AG08396 (cell line): ENCODE measurements around the gene LRMDA.
"Not testable (repeated sequence)": the region's sequence is repeated elsewhere in the genome, so short reads cannot be mapped to it uniquely, and the experiment has no call there.

ENCODE experiments used
- DNase-seq: peaks from one replicate; pipeline ENCODE4 v3.0.0; 2012; ENCODE audit warnings: low spot score, mixed read lengths

Gene LRMDA

GRCh38 chr10:75508239-75508813 is 76.9 kb downstream of the LRMDA start:
- peak; percentile 23 for DNase-seq

GRCh38 chr10:75508814-75509306 is 77.4 kb downstream of the LRMDA start:
- no peak for DNase-seq

GRCh38 chr10:75509706-75510105 is 78.3 kb downstream of the LRMDA start:
- no peak for DNase-seq

GRCh38 chr10:75511011-75511410 is 79.6 kb downstream of the LRMDA start:
- no peak for DNase-seq

- DNase-seq: no peak
These were observed 80.9 kb downstream of the LRMDA start for GRCh38 chr10:75512203-75512933.

GRCh38 chr10:75513292-75513885 is 82.0 kb downstream of the LRMDA start:
- DNase-seq: no peak

DNA sequence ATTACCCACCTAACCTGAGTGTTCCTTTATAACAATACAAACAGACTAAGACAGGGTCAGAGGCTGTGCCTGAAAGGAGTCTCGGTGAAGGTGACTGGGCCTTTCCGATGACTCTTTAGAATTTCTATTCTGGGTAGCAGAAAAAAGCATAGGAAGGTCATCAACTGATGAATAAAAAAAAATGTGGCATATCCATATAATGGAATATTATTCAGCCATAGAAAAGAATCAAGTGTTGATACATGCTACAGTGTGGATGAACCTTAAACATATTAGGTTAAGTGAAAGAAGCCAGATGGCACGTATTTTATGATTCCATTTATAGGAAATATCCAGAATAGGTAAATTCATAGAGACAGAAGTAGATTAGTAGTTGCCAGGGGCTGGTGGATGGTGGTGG is 83.4 kb downstream of the LRMDA start:
- DNase-seq: no peak

- DNase-seq: not testable (repeated sequence)
These were observed 84.7 kb downstream of the LRMDA start for GRCh38 chr10:75516154-75516553.

GRCh38 chr10:75519213-75519612 is 87.8 kb downstream of the LRMDA start:
- not testable (repeated sequence) for DNase-seq

DNA sequence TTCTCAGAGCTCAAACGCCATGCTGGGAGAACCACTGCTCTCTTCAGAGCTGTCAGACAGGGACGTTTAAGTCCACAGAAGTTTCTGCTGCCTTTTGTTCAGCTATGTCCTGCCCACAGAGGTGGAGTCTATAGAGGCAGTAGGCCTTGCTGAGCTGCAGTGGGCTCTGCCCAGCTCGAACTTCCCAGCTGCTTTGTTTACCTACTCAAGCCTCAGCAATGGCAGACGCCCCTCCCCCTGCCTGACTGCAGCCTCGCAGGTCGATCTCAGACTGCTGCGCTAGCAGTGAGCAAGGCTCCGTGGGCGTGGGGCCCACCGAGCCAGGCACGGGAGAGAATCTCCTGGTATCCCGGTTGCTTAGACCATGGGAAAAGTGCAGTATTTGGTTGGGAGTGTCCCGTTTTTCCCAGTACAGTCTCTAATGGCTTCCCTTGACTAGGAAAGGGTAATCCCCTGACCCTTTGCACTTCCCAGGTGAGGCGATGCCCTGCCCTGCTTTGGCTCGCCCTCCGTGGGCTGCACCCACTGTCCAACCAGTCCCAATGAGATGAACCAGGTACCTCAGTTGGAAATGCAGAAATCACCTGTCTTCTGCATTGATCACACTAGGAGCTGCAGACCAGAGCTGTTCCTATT is 89.9 kb downstream of the LRMDA start:
- not testable (repeated sequence) for DNase-seq

DNA sequence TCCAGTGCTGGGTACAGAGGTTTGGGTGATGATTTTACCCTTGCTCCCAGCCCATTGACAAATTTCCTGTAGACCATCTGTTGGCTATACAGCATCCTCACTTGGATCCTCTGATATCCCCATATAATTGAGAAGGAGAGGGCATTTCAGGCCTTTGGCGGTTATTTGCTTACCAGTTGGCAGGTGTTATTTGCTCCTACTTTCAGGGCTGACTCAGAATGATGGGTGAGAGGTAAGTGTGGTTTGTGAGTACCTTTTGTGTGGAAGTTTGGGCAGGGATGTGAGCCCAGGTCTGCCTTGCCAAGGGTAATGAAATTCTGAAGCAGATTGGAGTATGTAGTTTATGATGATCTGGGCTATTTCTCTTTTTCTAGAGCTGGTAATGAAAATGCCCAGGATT is 93.6 kb downstream of the LRMDA start:
- no peak for DNase-seq

- DNase-seq: no peak
These were observed 94.2 kb downstream of the LRMDA start for GRCh38 chr10:75525646-75526045.

GRCh38 chr10:75527542-75527941 is 96.1 kb downstream of the LRMDA start:
- no peak for DNase-seq

GRCh38 chr10:75528392-75528791 is 97.0 kb downstream of the LRMDA start:
- DNase-seq: no peak

- no peak for DNase-seq
These were observed 98.9 kb downstream of the LRMDA start for GRCh38 chr10:75530299-75530698.

GRCh38 chr10:75531571-75532031 is 100.2 kb downstream of the LRMDA start:
- no peak for DNase-seq

DNA sequence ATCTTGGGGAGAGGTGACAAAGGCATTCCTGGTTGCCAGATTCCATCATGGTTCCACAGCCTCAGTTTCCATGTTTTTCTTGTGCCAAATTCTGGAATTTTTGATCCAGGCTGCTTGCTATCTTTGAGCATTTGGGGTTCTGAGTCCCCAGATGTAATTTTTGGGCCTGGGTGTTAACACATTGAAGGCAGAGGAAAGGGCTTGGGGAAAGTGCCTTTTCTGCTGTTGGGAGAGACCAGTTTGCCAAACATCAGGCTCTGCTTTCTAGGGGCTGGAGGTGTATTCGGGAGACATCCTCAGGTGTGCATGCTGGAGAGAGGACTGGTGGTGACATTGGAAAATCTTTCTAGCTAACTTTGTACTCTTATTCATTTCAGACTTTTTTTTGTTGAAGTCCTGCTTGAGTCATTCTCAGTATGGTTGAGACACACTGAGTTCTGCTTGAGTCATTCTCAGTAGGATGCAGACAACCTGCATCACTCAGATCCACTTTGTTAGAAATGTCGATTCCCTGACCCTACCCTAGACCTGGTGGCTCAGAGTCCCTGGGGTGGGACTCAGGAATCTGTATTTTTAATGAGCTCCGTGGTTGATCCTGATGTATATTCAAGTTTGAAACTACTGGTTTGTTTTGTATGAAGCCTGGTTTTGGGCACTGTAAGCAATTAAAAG is 101.0 kb downstream of the LRMDA start:
- DNase-seq: peak; percentile 15

DNA sequence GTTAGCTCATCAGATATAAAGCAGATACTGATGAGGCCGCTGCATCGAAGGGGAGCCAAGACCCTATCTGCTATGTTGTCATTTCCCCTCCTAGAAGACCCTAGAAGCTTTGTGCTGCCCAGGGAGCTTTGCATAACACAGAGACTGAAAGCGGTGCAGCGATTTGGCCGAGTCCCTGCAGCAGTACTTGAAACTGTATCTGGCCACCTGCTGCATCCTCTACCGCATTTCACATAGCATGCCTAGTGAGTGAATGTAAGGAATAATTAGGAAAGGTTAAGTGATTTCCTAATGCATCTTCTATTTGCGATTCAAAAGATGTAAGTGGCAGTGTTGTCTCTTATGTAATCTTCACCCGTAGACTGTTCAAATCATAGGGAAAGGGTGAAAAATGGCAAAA is 106.7 kb downstream of the LRMDA start:
- DNase-seq: no peak

- DNase-seq: no peak
These were observed 107.3 kb downstream of the LRMDA start for GRCh38 chr10:75538765-75539164.

DNA sequence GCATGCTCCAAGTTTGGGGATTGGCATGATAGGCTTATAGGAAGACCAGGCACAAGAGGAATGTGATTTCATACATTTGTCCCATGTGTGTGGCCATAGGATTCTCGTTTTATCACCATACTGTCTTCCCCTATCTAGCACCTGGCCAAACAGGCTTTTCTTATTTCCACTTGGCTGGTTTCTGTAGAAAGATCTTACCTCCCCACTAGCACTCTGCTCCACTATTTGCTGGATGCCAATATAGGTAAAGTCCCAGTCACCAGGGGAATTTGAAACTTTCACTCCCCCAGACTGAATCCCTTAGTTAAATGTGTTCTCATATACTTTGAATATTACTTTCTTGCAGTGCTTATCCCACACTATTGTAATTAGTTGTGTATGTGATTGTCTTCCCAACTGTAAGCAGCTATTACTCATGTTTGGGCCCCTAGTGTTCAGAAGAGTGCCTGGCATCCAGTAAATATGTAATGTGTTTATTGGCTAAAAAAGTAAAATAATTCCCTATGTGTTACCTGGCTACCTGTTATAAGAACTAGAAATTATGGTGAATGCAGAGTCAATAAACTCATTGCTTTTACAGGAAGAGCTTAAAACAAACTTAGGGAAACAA is 109.0 kb downstream of the LRMDA start:
- no peak for DNase-seq

DNA sequence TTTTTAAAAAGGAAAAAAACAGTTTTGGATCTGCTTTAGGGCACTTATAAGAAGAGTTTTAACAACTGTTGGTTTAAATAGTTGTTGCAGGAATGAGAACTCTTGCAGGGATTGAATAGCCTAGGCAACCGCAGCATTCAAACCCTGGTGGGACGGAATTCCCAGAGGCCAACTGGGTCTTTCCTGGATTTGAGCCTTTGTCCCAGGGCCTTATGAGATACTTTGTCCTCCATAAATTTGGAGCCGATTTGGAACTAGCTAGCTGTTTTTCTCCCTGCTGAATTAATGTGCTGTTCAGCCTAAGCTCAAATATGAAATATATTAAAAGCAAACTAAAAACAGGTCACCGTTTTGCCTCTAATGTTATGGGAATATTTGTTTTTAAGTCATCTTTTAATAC is 109.6 kb downstream of the LRMDA start:
- DNase-seq: no peak

DNA sequence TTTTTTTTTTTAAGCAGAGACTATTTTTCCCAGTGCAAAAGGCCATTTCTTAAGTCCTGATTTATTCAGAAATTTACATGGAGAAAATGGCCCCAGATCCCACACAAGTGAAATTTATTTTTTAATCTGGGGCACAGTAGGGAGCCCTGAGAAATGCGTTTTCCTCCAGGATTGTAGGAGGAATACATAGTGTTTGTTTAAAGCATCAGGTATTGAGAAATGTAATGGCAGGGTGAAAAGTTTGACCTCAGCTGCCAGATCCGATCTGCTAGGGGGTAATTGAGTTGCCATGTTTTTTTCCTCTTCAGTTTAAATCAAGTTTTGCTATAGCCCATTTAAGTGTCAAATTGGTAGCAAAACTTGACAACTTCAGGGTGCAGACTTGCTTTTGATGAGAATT is 110.0 kb downstream of the LRMDA start:
- DNase-seq: no peak
